Heart left ventricle (tissue), 16 donors: ENCODE results near the gene PJA1. TPM values are rescaled to one million over a fixed set of nuclear protein-coding genes. Genes with fewer than 3 reads are reported as not detected.

Experiments
- ATAC-seq, 4 donors: fragments of 200-7000 bp; cut with Tn5 transposase; one replicate each; pipeline ENCODE4 v1.9.1; 2020 to 2022; ENCODE audit warnings: moderate library complexity in 4 of 4, mild to moderate bottlenecking in 3 of 4, moderate number of reproducible peaks in 1 of 4
- DNase-seq, 5 donors: peaks; one replicate each; pipeline ENCODE4 v3.0.0-alpha.2; 2020
- H3K27ac ChIP-seq, 12 donors: fragments of 200-600 bp; sonication (generic) in 4 of 12; one replicate each; pipeline versions ENCODE4 v1.5.0 to v1.8.0; 2016 to 2022; ENCODE audit warnings: mild to moderate bottlenecking in 2 of 12
- H3K27me3 ChIP-seq, 9 donors: fragments of 200-600 bp; sonication (generic) in 2 of 9; one replicate each; pipeline versions ENCODE4 v1.5.1 to v1.8.0; 2016 to 2022; ENCODE audit warnings: mild to moderate bottlenecking in 3 of 9
- H3K36me3 ChIP-seq, 9 donors: fragments of 200-600 bp; sonication (generic) in 2 of 9; one replicate each; pipeline versions ENCODE4 v1.5.0 to v1.8.0; 2018 to 2022; ENCODE audit warnings: mild to moderate bottlenecking in 2 of 9
- H3K4me1 ChIP-seq, 12 donors: fragments of 200-600 bp; sonication (generic) in 4 of 12; one replicate each; pipeline versions ENCODE4 v1.5.0 to v1.8.0; 2016 to 2022; ENCODE audit warnings: mild to moderate bottlenecking in 3 of 12
- H3K4me3 ChIP-seq, 12 donors: fragments of 200-600 bp; sonication (generic) in 4 of 12; one replicate each; pipeline versions ENCODE4 v1.5.0 to v1.8.0; 2017 to 2022; ENCODE audit warnings: mild to moderate bottlenecking in 9 of 12, moderate library complexity in 4 of 12
- H3K9me3 ChIP-seq, 12 donors: fragments of 200-600 bp; sonication (generic) in 4 of 12; one replicate each; pipeline versions ENCODE4 v1.5.0 to v1.8.0; 2016 to 2022; ENCODE audit warnings: mild to moderate bottlenecking in 1 of 12
- CTCF ChIP-seq, 12 donors: fragments of 200-600 bp; sonication (generic) in 4 of 12; IDR thresholded peaks; one replicate each; pipeline versions ENCODE4 v1.5.0 to v1.8.0; 2018 to 2022; ENCODE audit warnings: antibody characterized with exemption in 12 of 12, mild to moderate bottlenecking in 5 of 12
- POLR2A ChIP-seq, 2 donors: fragments of 450-650 bp; IDR thresholded peaks; one replicate each; pipeline ENCODE4 v1.6.1; 2017; ENCODE audit warnings: antibody characterized with exemption in 2 of 2, mild to moderate bottlenecking in 2 of 2, moderate library complexity in 2 of 2
- WGBS, 4 donors: extraction: QIAGEN DNeasy Blood & Tissue Kit in 2 of 4; methylation state at CpG; one replicate each; pipeline versions ENCODE4 v1.1.5 to v1.1.7; 2013 to 2018; 5-methylcytosine and 5-hydroxymethylcytosine counted together
- intact Hi-C, 10 donors: fragments of 100-400 bp; cut with DNase I; formaldehyde crosslinking; loops; one replicate each; pipeline versions ENCODE4 v1.11.1 to v1.14.2; 2022
- polyA plus RNA-seq, 2 donors: library from polyadenylated mRNA; stranded (reverse); fragments of 200-250 nt; gene quantifications; one replicate each; pipeline ENCODE4 v1.2.3, GENCODE V29; 2013
- total RNA-seq, 9 donors: library from RNA; depleted of rRNA in 2 of 9; stranded (reverse); fragments of >200 nt in 2 of 9; fragmentation: NEBNext Ultra II Directional in 3 of 9; extraction: Animal tissue kit (Norgen Biotek cat#: 25700) in 3 of 9; gene quantifications; one replicate each; pipeline versions ENCODE4 v1.1.0 to v1.2.4, GENCODE V29; 2016 to 2023
- donor health status: ischemic (EF 13 %, LVEDD 7.1; RV severe dilation, severe dysfunction).
- donor health status: healthy with polysubstance abuse.
- donor health status: DM: no; HTN: yes; CAD: no.
- donor health status: DM: no; HTN: no; CAD: no.
- donor health status: ischemic (EF 25% LVEDD 6.9; RV normal size, moderate dysfunction).
- donor health status: ischemic (EF 25% LVEDD 5.7; RV mildly dilated, moderate dysfunction).
- donor health status: healthy.
- donor health status: DM: yes; HTN: yes; CAD: no.
- donor health status: ischemic (EF 35%, LVEDD 5.7; RV mildly dilated, moderate dysfunction).
- donor health status: nonischemic (EF 11% LVEDD 7.7; RV severe dilation, severe dysfunction).
- donor health status: DM: yes; HTN: yes; CAD: no.
- donor health status: PGD.
- donor health status: ischemic (EF 29% LVEDD 5.4; RV normal size, mild dysfunction).
- donor health status: nonischemic (EF 23%, LVEDD 6.1; RV moderate dilation, normal function).

PJA1 gene
- total and polyA plus RNA-seq, 11 donors = 4.3 to 20.1 (median 14.4) TPM

- DNase-seq = no peak
- no peaks in the 10 kb centered on the region for H3K36me3 ChIP-seq
Measured at GRCh38 chrX:69182818-69183380, 17.6 kb upstream of the PJA1 start.

GRCh38 chrX:69179380-69179911, 14.2 kb upstream of the PJA1 start:
- peaks cover 0 to 24% (median 0%) of the 10 kb centered on the region in 9 donors for H3K27me3 ChIP-seq
- DNase-seq (no peak), ATAC-seq (no peak)
- H3K4me3 ChIP-seq = no peak overlapping the region
- H3K36me3 ChIP-seq = no peaks in the 10 kb centered on the region
- H3K27ac ChIP-seq = no peak overlapping the region
- TF ChIP-seq POLR2A (IDR thresholded peaks at IDR 0.05) (no peak), CTCF (IDR thresholded peaks at IDR 0.05) (no peak)
- H3K9me3 ChIP-seq = peaks cover 0 to 15% (median 0%) of the 10 kb centered on the region in 12 donors
- WGBS, 4 donors = 44 to 60% (median 53%) methylated on average over 11 to 12 of the region's 12 CpGs
- intact Hi-C loops = no loop called here
- no peaks in the 10 kb centered on the region for H3K4me1 ChIP-seq

More at GRCh38 chrX:69182818-69183380, 17.6 kb upstream of the PJA1 start:
- no peaks in the 10 kb centered on the region for H3K4me1 ChIP-seq
- ATAC-seq = no peak
- no peak overlapping the region for H3K27ac ChIP-seq
- 39 to 66% (median 49%) methylated on average over 3 to 4 of the region's 4 CpGs for WGBS, 4 donors
- no peak overlapping the region for H3K4me3 ChIP-seq
- intact Hi-C loops = no loop called here
- no peaks in the 10 kb centered on the region for H3K9me3 ChIP-seq
- no peak for TF ChIP-seq POLR2A (IDR thresholded peaks at IDR 0.05)
- TF ChIP-seq CTCF (IDR thresholded peaks at IDR 0.05) = no peak
- peaks cover 0 to 30% (median 0%) of the 10 kb centered on the region in 9 donors for H3K27me3 ChIP-seq

GRCh38 chrX:69178592-69178991, 13.3 kb upstream of the PJA1 start:
- TF ChIP-seq CTCF (IDR thresholded peaks at IDR 0.05) = no peak
- no peak for TF ChIP-seq POLR2A (IDR thresholded peaks at IDR 0.05)
- 60 to 86% (median 76%) methylated on average over 3 of the region's 3 CpGs for WGBS, 4 donors

GRCh38 chrX:69177511-69178162, 12.4 kb upstream of the PJA1 start:
- no peak for DNase-seq
- WGBS, 4 donors = 68 to 98% (median 93%) methylated on average over 4 of the region's 4 CpGs
- intact Hi-C loops = no loop called here

More at GRCh38 chrX:69178592-69178991, 13.3 kb upstream of the PJA1 start:
- H3K27me3 ChIP-seq = peaks cover 0 to 33% (median 0%) of the 10 kb centered on the region in 9 donors
- no peaks in the 10 kb centered on the region for H3K36me3 ChIP-seq
- intact Hi-C loops = no loop called here
- ATAC-seq (no peak), DNase-seq (no peak)
- no peaks in the 10 kb centered on the region for H3K4me1 ChIP-seq
- no peak overlapping the region for H3K4me3 ChIP-seq
- H3K9me3 ChIP-seq = peaks cover 0 to 15% (median 0%) of the 10 kb centered on the region in 12 donors
- no peak overlapping the region for H3K27ac ChIP-seq

More at GRCh38 chrX:69177511-69178162, 12.4 kb upstream of the PJA1 start:
- H3K4me3 ChIP-seq = no peak overlapping the region
- H3K4me1 ChIP-seq = no peaks in the 10 kb centered on the region
- no peak overlapping the region for H3K27ac ChIP-seq
- peaks cover 0 to 15% (median 0%) of the 10 kb centered on the region in 12 donors for H3K9me3 ChIP-seq
- H3K27me3 ChIP-seq = peaks cover 0 to 32% (median 0%) of the 10 kb centered on the region in 9 donors
- no peaks in the 10 kb centered on the region for H3K36me3 ChIP-seq
- TF ChIP-seq POLR2A (IDR thresholded peaks at IDR 0.05) (no peak), CTCF (IDR thresholded peaks at IDR 0.05) (no peak)
- no peak for ATAC-seq
